CD4-positive, alpha-beta memory T cell (primary cell): ENCODE measurements around the gene C1orf232. TPM values are rescaled to one million over a fixed set of nuclear protein-coding genes. Genes with fewer than 3 reads are reported as not detected.

Source experiments
- CTCF ChIA-PET: fragments of 350-600 bp; sonication (Branson Sonifier 250); formaldehyde crosslinking; loops from one replicate; lab custom pipeline; 2021; ENCODE audit warnings: inconsistent platforms; ENCODE audit not compliant: partially characterized antibody; lab: Charles Lee
- POLR2A ChIA-PET: fragments of 350-600 bp; sonication (Branson Sonifier 250); formaldehyde crosslinking; loops from one replicate; lab custom pipeline; 2021; ENCODE audit not compliant: partially characterized antibody; lab: Charles Lee
- DNase-seq, 5 donors: peaks; one replicate each; pipeline versions ENCODE4 v3.0.0 to v3.0.0-alpha.2; 2020 to 2022; ENCODE audit warnings: mixed read lengths in 1 of 5
- H3K27ac ChIP-seq: one replicate; pipeline ENCODE4 v1.7.0; 2013; ENCODE audit warnings: low read depth, low read length
- H3K27me3 ChIP-seq: 2 replicates; pipeline ENCODE4 v1.7.0; 2013; ENCODE audit warnings: mild to moderate bottlenecking, low read length, moderate library complexity; ENCODE audit not compliant: insufficient read depth
- H3K36me3 ChIP-seq: 2 replicates; pipeline ENCODE4 v1.7.0; 2013; ENCODE audit warnings: mild to moderate bottlenecking, low read length, moderate library complexity; ENCODE audit not compliant: insufficient read depth
- H3K4me1 ChIP-seq: 2 replicates; pipeline ENCODE4 v1.7.0; 2013; ENCODE audit warnings: mild to moderate bottlenecking, low read length, moderate library complexity; ENCODE audit not compliant: insufficient read depth
- H3K4me3 ChIP-seq, 2 donors: one replicate each; pipeline ENCODE4 v1.7.0; 2013; ENCODE audit warnings: low read length in 2 of 2, mild to moderate bottlenecking in 1 of 2
- H3K9me3 ChIP-seq, 2 donors: one replicate each; pipeline ENCODE4 v1.7.0; 2013; ENCODE audit warnings: low read length in 2 of 2, control low read depth in 1 of 2; ENCODE audit not compliant: control insufficient read depth in 1 of 2
- H3K27ac Mint-ChIP-seq, 7 donors: one replicate each; pipeline ENCODE4 v1.8.0; 2020 to 2021; ENCODE audit warnings: mixed read lengths in 7 of 7, mild to moderate bottlenecking in 6 of 7, inconsistent platforms in 3 of 7, moderate library complexity in 3 of 7
- H3K27me3 Mint-ChIP-seq, 2 donors: one replicate each; pipeline ENCODE4 v1.8.0; 2020 to 2021; ENCODE audit warnings: mixed read lengths in 2 of 2
- H3K36me3 Mint-ChIP-seq, 2 donors: one replicate each; pipeline ENCODE4 v1.8.0; 2020 to 2021; ENCODE audit warnings: mixed read lengths in 2 of 2, inconsistent platforms in 1 of 2, mild to moderate bottlenecking in 1 of 2
- H3K4me1 Mint-ChIP-seq, 4 donors: one replicate each; pipeline ENCODE4 v1.8.0; 2020 to 2021; ENCODE audit warnings: mixed read lengths in 4 of 4, mild to moderate bottlenecking in 1 of 4
- H3K4me3 Mint-ChIP-seq, 8 donors: one replicate each; pipeline ENCODE4 v1.8.0; 2020 to 2021; ENCODE audit warnings: mixed read lengths in 8 of 8, mild to moderate bottlenecking in 7 of 8, moderate library complexity in 6 of 8, inconsistent platforms in 3 of 8
- H3K9me3 Mint-ChIP-seq, 8 donors: one replicate each; pipeline ENCODE4 v1.8.0; 2020 to 2021; ENCODE audit warnings: mixed read lengths in 8 of 8, mild to moderate bottlenecking in 5 of 8, inconsistent platforms in 3 of 8, moderate library complexity in 1 of 8
- intact Hi-C: fragments of 100-400 bp; cut with micrococcal nuclease; formaldehyde crosslinking; loops from one replicate; pipeline ENCODE4 v1.15.1; 2023
- polyA plus RNA-seq, 2 donors: library from polyadenylated mRNA; unstranded; fragments of 300-500 nt; fragmentation: Illumina TruSeq; gene quantifications; one replicate each; pipeline ENCODE4 v1.2.3, GENCODE V29; 2021
- total RNA-seq, 2 experiments: library from RNA; stranded (reverse); gene quantifications; one replicate each; pipeline ENCODE4 v1.2.3, GENCODE V29; 2021

C1orf232 gene
- total RNA-seq: not detected
- not detected for polyA plus RNA-seq

DNA sequence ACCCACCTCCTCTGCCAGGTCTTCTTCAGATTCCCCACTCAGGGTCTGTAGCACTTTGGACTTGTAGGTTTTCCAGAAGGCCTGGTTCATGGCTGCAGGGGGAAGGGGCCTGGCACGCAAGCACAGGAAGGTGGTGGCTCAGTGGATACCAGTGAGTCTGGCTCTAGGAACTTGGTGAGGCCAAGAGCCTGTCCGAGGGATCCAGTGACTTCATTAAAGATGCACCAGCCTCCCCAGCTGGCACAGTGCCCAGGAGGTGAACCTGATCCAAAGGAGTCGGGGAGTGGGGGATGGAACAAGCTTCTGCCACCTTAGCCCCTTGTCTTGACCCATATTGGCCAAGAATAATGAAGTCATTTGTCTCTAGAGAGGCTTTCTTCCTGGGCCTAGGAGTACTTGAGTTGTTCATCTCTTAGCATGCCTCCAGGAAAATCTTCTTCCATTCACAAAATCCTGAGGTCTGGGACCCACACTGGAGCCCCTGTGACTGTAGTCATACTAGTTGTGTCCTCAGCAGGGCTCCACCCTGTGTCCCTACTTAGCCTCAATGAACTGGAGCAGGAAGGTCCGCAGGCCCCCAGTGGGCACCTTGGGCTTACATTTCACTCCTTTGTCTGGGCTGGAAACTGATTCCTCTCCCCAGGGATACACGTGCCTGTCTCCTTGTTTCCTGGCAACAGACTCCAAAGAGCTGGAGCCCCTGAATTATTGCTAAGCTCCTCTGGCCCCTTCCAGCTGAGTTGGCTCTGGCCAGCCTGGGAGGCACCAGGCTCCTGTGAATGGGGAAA, at the start of gene C1orf232:
TSS of gene C1orf232 (minus strand) at position 554 of the 788 bp plus-strand sequence. CDS start at position 90, 464 bp downstream.
- Histone ChIP-seq H3K4me1 (peaks cover 29% of the 10 kb centered on the region), H3K9me3 (no peaks in the 10 kb centered on the region), H3K4me3 (peak within 1 kb of the TSS; percentile 52 to 90), H3K27ac (peak within 1 kb of the TSS; percentile 85), H3K27me3 (no peaks in the 10 kb centered on the region), H3K36me3 (no peaks in the 10 kb centered on the region)
- POLR2A ChIA-PET: interaction anchor here (4.2 kb wide), 1 partner anchor 66 kb away, joined by 40 read pairs; the partner anchor contains the start of gene CEP85
- no peaks in the 10 kb centered on the region for H3K9me3 Mint-ChIP-seq
- no peaks in the 10 kb centered on the region for H3K36me3 Mint-ChIP-seq
- CTCF ChIA-PET: interaction anchor here (0.6 to 10.3 kb wide), 9 partner anchors 10 to 249 kb away, joined by 3 to 167 read pairs (median 7); partner anchors contain the start of gene CEP85
- H3K4me1 Mint-ChIP-seq: peaks cover 5 to 28% (median 17%) of the 10 kb centered on the region in 4 donors
- DNase-seq: no peak
- H3K4me3 Mint-ChIP-seq: peak within 1 kb of the TSS; percentile 83 to 91 (median 88)
- intact Hi-C loops: loop anchor here (1.0 to 5.0 kb wide), 3 partner anchors 66 to 224 kb away; partner anchors contain the start of gene CEP85
- peak within 1 kb of the TSS; percentile 71 to 94 (median 93) for H3K27ac Mint-ChIP-seq
- H3K27me3 Mint-ChIP-seq: peaks cover 0 to 2% of the 10 kb centered on the region in 2 donors

DNA sequence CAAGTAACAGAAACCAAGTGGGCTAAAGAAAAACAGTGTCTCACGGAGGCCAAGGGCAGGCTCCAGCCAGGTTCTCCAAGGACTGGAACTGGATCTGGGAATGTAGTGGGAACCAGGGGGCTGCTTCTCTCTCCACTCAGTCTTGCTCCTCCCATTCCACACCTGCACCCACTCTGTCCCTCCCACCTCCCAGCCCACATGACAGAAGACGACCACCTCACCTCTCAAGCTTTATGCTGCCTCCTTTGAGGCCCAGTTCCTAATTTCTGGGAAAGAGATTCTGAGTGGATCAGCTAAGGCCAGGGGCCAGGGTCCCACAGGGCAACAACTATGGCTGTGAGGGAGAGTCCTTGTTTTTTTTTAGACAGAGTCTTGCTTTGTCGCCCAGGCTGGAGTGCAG, 46.5 kb upstream of the C1orf232 start:
- Mint-ChIP-seq H3K27me3 (no peaks in the 10 kb centered on the region), H3K4me1 (no peaks in the 10 kb centered on the region), H3K27ac (peak overlapping the region in 1 of 7 donors; percentile 32), H3K4me3 (no peak overlapping the region), H3K36me3 (no peaks in the 10 kb centered on the region), H3K9me3 (no peaks in the 10 kb centered on the region)
- H3K9me3 ChIP-seq: no peaks in the 10 kb centered on the region
- H3K27me3 ChIP-seq: no peaks in the 10 kb centered on the region
- ChIA-PET CTCF (interaction anchor here (2.4 kb wide), 1 partner anchor 18 kb away, joined by 6 read pairs; the partner anchor contains the start of gene CEP85), POLR2A (no interaction called here)
- DNase-seq: no peak
- no peaks in the 10 kb centered on the region for H3K36me3 ChIP-seq
- intact Hi-C loops: no loop called here
- no peaks in the 10 kb centered on the region for H3K4me1 ChIP-seq
- no peak overlapping the region for H3K27ac ChIP-seq
- H3K4me3 ChIP-seq: no peak overlapping the region

DNA sequence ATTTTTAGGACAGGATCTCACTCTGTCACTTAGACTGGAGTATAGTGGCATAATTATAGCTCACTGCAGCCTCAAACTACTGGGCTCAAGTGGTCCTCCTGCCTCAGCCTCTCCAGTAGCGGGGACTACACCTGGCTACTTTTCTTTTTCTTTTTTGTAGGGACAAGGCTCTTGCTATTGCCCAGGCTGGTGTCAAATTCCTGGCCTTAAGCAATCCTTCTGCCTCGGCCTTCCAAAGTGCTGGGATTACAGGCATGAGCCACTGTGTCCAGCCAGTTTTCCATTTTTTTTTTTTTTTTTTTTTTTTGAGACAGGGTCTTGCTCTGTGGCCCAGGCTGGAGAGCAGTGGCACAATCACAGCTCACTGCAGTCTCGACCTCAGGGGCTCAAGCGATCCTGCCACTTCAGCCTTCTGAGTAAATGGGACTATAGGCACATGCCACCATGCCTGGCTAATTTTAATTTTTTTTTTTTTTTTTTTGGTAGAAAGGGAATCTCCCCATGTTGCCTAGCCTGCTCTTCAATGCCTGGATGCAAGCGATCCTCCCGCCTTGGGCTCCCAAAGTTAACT, 44.7 kb upstream of the C1orf232 start:
- no peak overlapping the region for H3K4me3 Mint-ChIP-seq
- H3K27ac Mint-ChIP-seq: no peak overlapping the region
- H3K27me3 ChIP-seq: no peaks in the 10 kb centered on the region
- no peaks in the 10 kb centered on the region for H3K4me1 Mint-ChIP-seq
- ChIA-PET POLR2A (no interaction called here), CTCF (interaction anchor here (0.7 kb wide), 2 partner anchors 21 to 108 kb away, joined by 3 read pairs; partner anchors contain the start of gene CEP85)
- H3K9me3 Mint-ChIP-seq: no peaks in the 10 kb centered on the region
- H3K27me3 Mint-ChIP-seq: no peaks in the 10 kb centered on the region
- H3K9me3 ChIP-seq: no peaks in the 10 kb centered on the region
- H3K27ac ChIP-seq: no peak overlapping the region
- H3K4me3 ChIP-seq: no peak overlapping the region
- no peaks in the 10 kb centered on the region for H3K36me3 ChIP-seq
- no peak for DNase-seq
- no peaks in the 10 kb centered on the region for H3K4me1 ChIP-seq
- H3K36me3 Mint-ChIP-seq: no peaks in the 10 kb centered on the region
- intact Hi-C loops: no loop called here

DNA sequence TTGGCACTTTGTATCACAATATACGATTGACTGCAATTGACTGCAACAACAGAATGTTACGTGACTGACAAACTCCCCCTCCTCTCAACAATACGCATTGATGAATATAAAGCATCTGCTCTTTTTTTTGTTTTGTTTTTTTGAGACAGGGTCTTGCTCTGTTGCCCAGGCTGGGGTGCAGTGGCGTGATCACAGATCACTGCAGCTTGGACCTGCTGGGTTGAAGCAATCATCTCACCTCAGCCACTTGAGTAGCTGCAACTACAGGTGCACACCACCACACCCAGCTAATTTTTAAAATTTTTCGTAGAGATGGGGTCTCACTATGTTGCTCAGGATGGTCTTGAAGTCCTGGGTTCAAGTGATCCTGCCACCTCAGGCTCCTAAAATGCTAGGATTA, 44.0 kb upstream of the C1orf232 start:
- Mint-ChIP-seq H3K27me3 (no peaks in the 10 kb centered on the region), H3K36me3 (no peaks in the 10 kb centered on the region), H3K4me1 (no peaks in the 10 kb centered on the region), H3K9me3 (no peaks in the 10 kb centered on the region), H3K27ac (no peak overlapping the region), H3K4me3 (no peak overlapping the region)
- Histone ChIP-seq H3K36me3 (no peaks in the 10 kb centered on the region), H3K9me3 (no peaks in the 10 kb centered on the region), H3K4me3 (no peak overlapping the region), H3K4me1 (no peaks in the 10 kb centered on the region), H3K27ac (no peak overlapping the region), H3K27me3 (no peaks in the 10 kb centered on the region)
- intact Hi-C loops: no loop called here
- CTCF ChIA-PET: interaction anchor here (0.6 kb wide), 1 partner anchor 1207 kb away, joined by 3 read pairs; no protein-coding TSS in a partner anchor
- POLR2A ChIA-PET: no interaction called here
- no peak for DNase-seq

DNA sequence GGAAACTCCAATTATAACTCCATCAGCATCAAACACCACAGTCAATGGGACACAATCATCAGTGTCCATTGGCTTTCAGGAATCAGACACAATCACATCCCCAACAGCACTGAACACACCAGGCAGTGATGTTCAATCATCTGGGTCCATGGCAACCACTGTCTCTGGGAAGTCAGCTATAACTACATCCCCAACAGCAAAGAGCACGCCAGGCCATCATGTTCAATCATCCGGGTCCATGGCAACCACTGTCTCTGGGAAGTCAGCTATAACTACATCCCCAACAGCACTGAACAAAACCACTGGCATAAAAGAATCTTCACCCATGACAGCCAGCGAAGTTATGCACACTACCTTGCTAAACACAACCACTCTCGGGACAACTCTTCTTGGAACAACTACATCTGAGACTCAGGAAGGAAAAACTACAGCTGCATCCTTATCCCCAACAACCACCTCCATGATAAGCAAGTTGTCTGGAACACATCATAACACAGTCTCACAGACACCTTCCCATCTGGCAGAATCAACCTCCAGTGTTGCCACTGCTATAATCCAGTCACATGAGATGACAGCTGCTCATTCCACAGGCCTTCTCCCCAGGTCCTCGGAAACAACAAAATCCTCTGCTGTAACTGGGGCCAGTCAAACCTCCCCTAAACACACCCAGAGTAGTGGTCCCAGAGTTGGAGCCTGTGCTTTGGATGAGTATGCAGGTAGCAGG, 41.5 kb upstream of the C1orf232 start:
- no peak for DNase-seq
- H3K4me1 ChIP-seq: no peaks in the 10 kb centered on the region
- H3K4me3 ChIP-seq: no peak overlapping the region
- Mint-ChIP-seq H3K9me3 (no peaks in the 10 kb centered on the region), H3K27ac (peak overlapping the region in 4 of 7 donors; percentile 1 to 45 (median 8)), H3K4me3 (no peak overlapping the region), H3K36me3 (no peaks in the 10 kb centered on the region), H3K4me1 (no peaks in the 10 kb centered on the region), H3K27me3 (no peaks in the 10 kb centered on the region)
- POLR2A ChIA-PET: no interaction called here
- H3K27me3 ChIP-seq: no peaks in the 10 kb centered on the region
- no peaks in the 10 kb centered on the region for H3K9me3 ChIP-seq
- H3K36me3 ChIP-seq: no peaks in the 10 kb centered on the region
- intact Hi-C loops: no loop called here
- H3K27ac ChIP-seq: no peak overlapping the region
- CTCF ChIA-PET: interaction anchor here (0.9 to 2.5 kb wide), 3 partner anchors 23 to 40 kb away, joined by 3 to 10 read pairs (median 3); partner anchors contain the start of genes CEP85 and ZNF593

DNA sequence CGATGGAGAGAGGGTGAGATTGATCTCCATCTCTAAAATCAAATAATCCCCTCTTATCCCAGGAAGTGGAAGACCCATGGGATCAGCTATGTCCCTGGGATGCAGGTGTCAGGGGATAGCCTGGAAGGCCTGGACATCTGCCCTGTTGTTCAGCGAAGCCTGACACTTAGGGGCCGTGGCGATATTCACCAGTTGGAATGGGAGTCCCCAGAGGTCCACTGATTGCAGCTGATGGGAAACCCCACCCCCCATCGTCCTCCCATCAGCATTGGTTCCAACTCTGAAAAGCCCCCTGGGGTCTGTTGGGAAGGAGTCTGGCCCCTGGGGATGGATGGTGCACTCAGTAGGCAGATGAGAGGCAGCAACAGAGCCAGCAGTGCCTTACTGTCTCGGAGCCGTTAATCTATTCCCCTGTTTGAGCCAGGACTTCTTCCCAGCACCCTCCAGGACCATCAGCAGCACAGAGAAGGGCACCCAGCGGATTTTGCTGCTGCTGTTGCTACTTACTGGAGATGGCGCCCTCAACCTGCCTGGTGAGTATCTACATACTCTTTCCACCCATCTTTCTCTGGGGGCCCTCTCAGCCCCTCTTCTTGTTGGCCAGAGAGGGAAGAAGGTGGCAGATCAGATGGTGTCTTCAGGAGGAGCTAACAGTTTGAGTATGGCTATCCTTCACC, 35.0 kb upstream of the C1orf232 start:
- Histone ChIP-seq H3K4me3 (no peak overlapping the region), H3K36me3 (no peaks in the 10 kb centered on the region), H3K4me1 (peaks cover 32% of the 10 kb centered on the region), H3K27me3 (no peaks in the 10 kb centered on the region), H3K27ac (no peak overlapping the region), H3K9me3 (no peaks in the 10 kb centered on the region)
- Mint-ChIP-seq H3K4me3 (no peak overlapping the region), H3K9me3 (no peaks in the 10 kb centered on the region), H3K27me3 (no peaks in the 10 kb centered on the region), H3K36me3 (no peaks in the 10 kb centered on the region), H3K27ac (peak overlapping the region in 5 of 7 donors; percentile 1 to 98 (median 76)), H3K4me1 (peaks cover 30 to 46% (median 37%) of the 10 kb centered on the region in 4 donors)
- POLR2A ChIA-PET: interaction anchor here (2.0 kb wide), 1 partner anchor 34 kb away, joined by 9 read pairs; the partner anchor contains the start of gene ZNF593
- intact Hi-C loops: loop anchor here (2.0 kb wide), 1 partner anchor 31 kb away; the partner anchor contains the start of gene CEP85
- CTCF ChIA-PET: interaction anchor here (0.7 to 2.7 kb wide), 5 partner anchors 13 to 72 kb away, joined by 3 to 19 read pairs (median 5); partner anchors contain the start of genes CATSPER4, CEP85 and ZNF593
- no peak for DNase-seq
